Measurements from ENCODE around the gene MAGI2. TPM values are rescaled to one million over a fixed set of nuclear protein-coding genes. Genes with fewer than 3 reads are reported as not detected.

Gene MAGI2
- total RNA-seq, 1 donor from 2014 or later = 0.38 TPM

DNA sequence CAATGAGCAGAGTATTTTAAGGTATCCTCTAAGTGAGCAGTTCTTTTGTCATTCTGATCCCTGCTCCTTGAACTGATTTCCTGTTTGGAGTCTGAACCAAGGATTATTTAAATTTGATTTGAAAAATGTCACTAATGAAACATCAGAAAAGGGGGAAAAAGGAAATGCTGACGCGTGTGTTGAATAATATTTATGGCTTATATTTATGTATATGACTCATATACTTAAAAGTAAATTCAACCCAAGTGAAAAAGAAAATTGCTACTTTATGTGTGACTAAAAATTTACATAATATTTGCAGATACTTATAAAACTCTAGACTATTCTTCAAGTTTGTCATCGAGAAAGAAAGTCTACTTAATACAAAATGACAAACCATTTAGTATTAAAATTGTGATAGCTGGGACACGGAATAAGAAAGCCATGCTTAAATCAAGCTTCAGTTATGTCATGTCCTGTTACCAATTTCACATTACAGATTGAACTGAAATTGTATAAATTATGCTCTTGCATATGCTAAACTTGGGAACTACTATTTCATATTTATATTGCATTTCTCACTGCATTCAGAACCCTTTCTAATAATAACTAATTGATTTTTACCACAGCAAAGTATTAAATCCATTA, 649.9 kb downstream of the MAGI2 start:
- DNase-seq (no peak), ATAC-seq (ENCODE audit: low read depth) (no peak)
- no peaks in the 10 kb centered on the region for H3K27me3 Mint-ChIP-seq
- ChIA-PET POLR2A (no interaction called here), CTCF (no interaction called here)
- TF ChIP-seq, protein P1, sequence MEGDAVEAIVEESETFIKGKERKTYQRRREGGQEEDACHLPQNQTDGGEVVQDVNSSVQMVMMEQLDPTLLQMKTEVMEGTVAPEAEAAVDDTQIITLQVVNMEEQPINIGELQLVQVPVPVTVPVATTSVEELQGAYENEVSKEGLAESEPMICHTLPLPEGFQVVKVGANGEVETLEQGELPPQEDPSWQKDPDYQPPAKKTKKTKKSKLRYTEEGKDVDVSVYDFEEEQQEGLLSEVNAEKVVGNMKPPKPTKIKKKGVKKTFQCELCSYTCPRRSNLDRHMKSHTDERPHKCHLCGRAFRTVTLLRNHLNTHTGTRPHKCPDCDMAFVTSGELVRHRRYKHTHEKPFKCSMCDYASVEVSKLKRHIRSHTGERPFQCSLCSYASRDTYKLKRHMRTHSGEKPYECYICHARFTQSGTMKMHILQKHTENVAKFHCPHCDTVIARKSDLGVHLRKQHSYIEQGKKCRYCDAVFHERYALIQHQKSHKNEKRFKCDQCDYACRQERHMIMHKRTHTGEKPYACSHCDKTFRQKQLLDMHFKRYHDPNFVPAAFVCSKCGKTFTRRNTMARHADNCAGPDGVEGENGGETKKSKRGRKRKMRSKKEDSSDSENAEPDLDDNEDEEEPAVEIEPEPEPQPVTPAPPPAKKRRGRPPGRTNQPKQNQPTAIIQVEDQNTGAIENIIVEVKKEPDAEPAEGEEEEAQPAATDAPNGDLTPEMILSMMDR (IDR thresholded peaks at IDR 0.05) = no peak
- H3K27ac Mint-ChIP-seq = no peak overlapping the region
- intact Hi-C loops (cut with micrococcal nuclease) = no loop called here
- H3K4me3 Mint-ChIP-seq = no peak overlapping the region
- no peaks in the 10 kb centered on the region for H3K4me1 Mint-ChIP-seq
- H3K36me3 Mint-ChIP-seq (ENCODE audit: low read depth) = no peaks in the 10 kb centered on the region
- H3K9me3 Mint-ChIP-seq = peaks cover 3% of the 10 kb centered on the region

GRCh38 chr7:78794101-78794500, 659.4 kb downstream of the MAGI2 start:
- no peaks in the 10 kb centered on the region for H3K4me1 Mint-ChIP-seq
- H3K9me3 Mint-ChIP-seq = peaks cover 9% of the 10 kb centered on the region
- no peaks in the 10 kb centered on the region for H3K27me3 Mint-ChIP-seq
- no peak overlapping the region for H3K4me3 Mint-ChIP-seq
- DNase-seq (no peak), ATAC-seq (ENCODE audit: low read depth) (no peak)
- ChIA-PET POLR2A (no interaction called here), CTCF (no interaction called here)
- TF ChIP-seq, protein P1 (IDR thresholded peaks at IDR 0.05) = no peak
- intact Hi-C loops (cut with micrococcal nuclease) = no loop called here
- no peak overlapping the region for H3K27ac Mint-ChIP-seq
- no peaks in the 10 kb centered on the region for H3K36me3 Mint-ChIP-seq (ENCODE audit: low read depth)

DNA sequence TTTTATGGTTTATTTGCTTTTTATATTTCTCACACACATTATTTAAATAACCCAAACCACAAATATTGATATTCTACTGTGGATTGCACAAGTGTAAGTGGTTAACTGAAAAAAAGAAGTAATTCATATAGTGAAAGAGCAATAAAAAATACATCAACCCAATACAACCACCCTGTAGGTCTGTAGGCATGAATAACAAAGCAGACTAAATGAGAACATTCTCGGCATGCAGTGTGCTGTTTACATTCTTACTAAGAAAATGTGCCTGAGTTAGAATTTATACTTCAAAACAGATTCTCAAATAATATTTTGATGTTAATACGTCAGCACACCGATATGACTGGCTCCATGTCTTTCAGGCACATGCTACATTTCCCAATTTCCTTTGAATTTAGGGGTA, 660.8 kb downstream of the MAGI2 start:
- DNase-seq = no peak
- CTCF ChIA-PET = no interaction called here
- TF ChIP-seq, protein P1 (IDR thresholded peaks at IDR 0.05) = no peak
- ATAC-seq (ENCODE audit: low read depth) = no peak
- Mint-ChIP-seq H3K36me3 (ENCODE audit: low read depth) (no peaks in the 10 kb centered on the region), H3K27ac (no peak overlapping the region), H3K27me3 (no peaks in the 10 kb centered on the region), H3K9me3 (peaks cover 9% of the 10 kb centered on the region), H3K4me1 (no peaks in the 10 kb centered on the region), H3K4me3 (no peak overlapping the region)
- intact Hi-C loops (cut with micrococcal nuclease) = no loop called here
- POLR2A ChIA-PET = no interaction called here

GRCh38 chr7:78792006-78792405, 661.5 kb downstream of the MAGI2 start:
- DNase-seq = no peak
- no peak overlapping the region for H3K4me3 Mint-ChIP-seq
- H3K27me3 Mint-ChIP-seq = no peaks in the 10 kb centered on the region
- intact Hi-C loops (cut with micrococcal nuclease) = no loop called here
- no peak for ATAC-seq (ENCODE audit: low read depth)
- H3K36me3 Mint-ChIP-seq (ENCODE audit: low read depth) = no peaks in the 10 kb centered on the region
- ChIA-PET POLR2A (no interaction called here), CTCF (no interaction called here)
- H3K4me1 Mint-ChIP-seq = no peaks in the 10 kb centered on the region
- no peak overlapping the region for H3K27ac Mint-ChIP-seq
- TF ChIP-seq, protein P1 (IDR thresholded peaks at IDR 0.05) = no peak
- peaks cover 9% of the 10 kb centered on the region for H3K9me3 Mint-ChIP-seq

DNA sequence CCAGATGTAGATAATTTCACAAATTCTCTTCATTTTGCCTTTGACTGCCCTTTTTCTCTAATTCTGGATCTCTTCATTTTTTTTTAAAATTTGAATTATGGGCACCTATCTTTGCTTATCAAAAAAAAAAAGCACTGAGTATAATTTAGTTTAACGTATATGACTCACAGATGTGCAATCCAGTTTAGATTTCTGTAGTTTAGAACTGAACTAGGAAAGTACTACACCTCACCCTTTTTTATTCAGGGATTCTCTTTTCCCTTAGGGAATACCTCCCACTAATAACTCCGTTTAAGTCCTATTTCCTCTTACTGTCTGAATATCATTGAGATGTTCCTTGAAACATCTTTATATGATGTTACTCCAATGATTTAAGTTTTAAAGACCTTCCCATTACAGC, 665.0 kb downstream of the MAGI2 start:
- no peaks in the 10 kb centered on the region for H3K36me3 Mint-ChIP-seq (ENCODE audit: low read depth)
- H3K4me3 Mint-ChIP-seq = no peak overlapping the region
- ATAC-seq (ENCODE audit: low read depth) = no peak
- POLR2A ChIA-PET = no interaction called here
- H3K4me1 Mint-ChIP-seq = no peaks in the 10 kb centered on the region
- no peaks in the 10 kb centered on the region for H3K27me3 Mint-ChIP-seq
- H3K9me3 Mint-ChIP-seq = no peaks in the 10 kb centered on the region
- TF ChIP-seq, protein P1 (IDR thresholded peaks at IDR 0.05) = no peak
- no peak for DNase-seq
- H3K27ac Mint-ChIP-seq = no peak overlapping the region
- intact Hi-C loops (cut with micrococcal nuclease) = no loop called here
- CTCF ChIA-PET = no interaction called here

Measured in activated B cell treated with CpG ODN at 0.5 μM for 24 hours (primary cell).